ENCODE measurements around the gene MOBP.
"Not testable (repeated sequence)": the region's sequence is repeated elsewhere in the genome, so short reads cannot be mapped to it uniquely, and the experiment has no call there.

MOBP gene, protein sequence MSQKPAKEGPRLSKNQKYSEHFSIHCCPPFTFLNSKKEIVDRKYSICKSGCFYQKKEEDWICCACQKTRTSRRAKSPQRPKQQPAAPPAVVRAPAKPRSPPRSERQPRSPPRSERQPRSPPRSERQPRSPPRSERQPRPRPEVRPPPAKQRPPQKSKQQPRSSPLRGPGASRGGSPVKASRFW

DNA sequence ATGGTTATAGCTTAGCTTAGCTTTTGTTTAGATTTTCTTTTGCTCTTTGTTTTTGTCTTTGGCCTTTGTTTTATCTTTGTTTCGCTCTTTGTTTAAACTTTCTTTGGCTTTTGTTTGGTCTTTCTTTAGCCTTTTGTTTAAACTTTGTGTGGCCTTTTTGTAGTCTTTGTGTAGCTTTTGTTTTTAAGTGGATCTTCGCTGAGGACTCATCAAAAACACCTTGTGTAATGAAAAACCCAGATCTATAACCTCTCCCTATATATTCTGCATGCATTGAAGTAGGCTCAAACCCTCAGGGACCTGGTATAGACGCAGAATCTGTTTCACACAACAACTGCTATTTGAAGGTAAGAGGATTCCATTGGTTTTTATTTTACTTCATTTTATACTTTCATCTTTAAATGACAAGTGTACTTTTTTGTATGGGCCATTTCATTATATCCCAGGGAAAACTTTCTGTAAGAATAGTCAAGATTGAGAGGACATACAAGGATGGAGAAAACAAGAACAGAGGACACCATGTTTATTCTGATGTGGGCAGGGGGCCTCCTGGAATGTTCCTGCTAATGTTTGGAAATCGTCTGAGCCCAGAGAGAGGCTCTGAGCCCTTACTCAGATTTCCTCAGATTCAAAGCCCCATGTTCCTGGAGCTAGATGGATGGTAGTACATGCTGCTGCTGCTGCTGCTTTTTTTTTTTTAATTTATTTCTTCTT lies at the start of gene MOBP:
Gene MOBP, plus strand, starts transcription at position 287 of the 714 bp plus-strand sequence. CDS start 34,390 bp downstream, outside the sequence.
- no peak for DNase-seq

DNA sequence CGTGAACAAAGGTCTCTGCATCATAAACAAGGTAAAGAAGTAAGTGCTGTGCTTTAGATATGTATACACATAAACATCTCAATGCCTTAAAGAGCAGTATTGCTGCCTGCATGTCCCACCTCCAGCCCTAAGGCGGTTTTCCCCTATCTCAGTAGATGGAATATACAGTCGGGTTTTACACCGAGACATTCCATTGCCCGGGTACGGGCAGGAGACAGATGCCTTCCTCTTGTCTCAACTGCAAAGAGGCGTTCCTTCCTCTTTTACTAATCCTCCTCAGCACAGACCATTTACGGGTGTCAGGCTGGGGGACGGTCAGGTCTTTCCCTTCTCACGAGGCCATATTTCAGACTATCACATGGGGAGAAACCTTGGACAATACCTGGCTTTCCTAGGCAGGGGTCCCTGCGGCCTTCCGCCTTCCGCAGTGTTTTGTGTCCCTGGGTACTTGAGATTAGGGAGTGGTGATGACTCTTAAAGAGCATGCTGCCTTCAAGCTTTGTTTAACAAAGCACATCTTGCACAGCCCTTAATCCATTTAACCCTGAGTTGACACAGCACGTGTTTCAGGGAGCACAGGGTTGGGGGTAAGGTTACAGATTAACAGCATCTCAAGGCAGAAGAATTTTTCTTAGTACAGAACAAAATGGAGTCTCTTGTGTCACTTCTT lies 48.8 kb upstream of the MOBP start:
- not testable (repeated sequence) for DNase-seq

DNA sequence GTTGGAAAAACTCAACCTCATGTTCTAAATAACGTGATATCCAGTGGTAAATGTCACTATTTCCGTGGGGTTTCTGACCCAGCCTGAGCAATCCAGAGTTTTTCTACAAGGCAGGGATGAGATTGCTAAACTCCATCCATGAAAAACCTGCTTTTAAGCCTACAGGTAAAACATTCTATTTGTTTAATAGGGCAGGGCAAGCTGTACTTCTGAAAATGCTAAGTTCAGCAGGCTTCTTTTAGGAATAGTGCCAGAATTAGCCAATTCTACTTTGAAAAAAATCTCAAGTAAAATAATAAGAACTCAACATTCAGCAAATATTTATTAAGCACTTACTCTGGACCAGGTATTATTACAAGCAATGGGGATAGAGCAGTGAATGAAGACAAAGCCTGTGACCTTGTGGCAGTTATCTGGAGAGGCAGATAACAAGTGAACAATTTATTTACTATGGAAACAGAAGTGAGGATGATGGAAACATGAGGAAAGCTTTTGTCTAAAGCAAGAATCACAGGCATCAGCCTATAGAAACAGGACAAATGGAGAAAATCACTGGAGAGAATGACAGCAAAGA lies 47.7 kb upstream of the MOBP start:
- no peak for DNase-seq

DNA sequence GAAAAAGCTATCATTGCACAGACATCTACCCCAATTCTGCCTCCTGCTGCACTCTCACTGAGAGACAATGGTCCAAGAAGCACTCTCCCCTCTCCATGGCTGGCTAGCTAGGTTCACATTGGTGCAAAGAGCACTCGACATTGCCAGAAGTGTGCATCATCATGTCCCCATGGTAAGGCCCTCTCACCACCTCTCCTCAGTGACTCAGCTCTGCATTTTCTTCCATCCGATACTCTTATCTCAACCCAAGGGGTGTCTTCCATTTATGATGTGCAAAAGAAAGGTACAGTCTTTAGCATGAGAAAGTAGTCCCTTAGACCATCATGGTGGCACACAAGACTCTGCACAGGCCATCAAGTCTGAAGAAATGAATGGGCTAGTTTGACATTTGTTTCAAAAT lies 46.9 kb upstream of the MOBP start:
- no peak for DNase-seq

DNA sequence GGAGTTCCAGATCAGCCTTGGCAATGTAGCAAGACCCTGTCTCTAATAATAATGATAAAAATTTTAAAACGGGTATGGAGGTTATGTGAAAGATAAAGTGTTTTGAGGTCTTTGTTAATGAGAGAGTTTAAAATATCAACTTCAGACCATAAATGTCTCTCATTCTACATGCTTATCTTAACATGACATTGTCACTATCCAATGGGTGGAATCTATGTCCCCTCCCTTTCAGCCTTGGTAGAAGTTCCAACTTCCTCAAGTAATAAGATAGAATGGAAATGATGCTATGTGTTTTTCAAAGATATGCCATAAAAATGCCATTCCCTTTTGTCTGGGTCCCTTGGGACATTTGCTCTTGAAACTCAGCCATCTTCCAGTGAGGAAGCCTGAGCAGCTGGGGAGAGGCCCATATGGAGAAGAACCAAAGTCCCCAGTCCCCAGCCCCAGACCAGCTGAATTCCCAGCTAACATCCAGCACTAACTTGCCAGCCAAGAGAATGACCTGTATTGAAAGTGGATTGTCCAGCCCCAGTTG lies 44.0 kb upstream of the MOBP start:
- no peak for DNase-seq

DNA sequence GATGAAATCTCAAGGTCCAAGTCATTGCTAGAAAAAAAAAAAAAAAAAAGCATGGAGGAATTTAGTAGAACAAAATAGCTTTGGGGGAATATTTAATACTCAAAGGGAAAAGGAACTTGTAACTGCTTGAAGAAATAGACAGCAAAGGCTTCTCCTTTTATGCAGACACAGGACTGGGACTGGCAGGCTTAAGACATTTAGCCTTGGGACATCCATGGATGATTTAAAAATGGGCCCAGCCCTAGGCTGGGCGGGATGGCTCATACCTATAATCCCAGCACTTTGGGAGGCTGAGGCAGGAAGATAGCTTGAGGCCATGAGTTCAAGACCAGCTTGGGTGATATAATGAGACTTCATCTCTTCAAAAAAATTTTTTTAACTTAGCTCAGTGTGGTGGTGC lies 41.2 kb upstream of the MOBP start:
- DNase-seq, result no peak

DNA sequence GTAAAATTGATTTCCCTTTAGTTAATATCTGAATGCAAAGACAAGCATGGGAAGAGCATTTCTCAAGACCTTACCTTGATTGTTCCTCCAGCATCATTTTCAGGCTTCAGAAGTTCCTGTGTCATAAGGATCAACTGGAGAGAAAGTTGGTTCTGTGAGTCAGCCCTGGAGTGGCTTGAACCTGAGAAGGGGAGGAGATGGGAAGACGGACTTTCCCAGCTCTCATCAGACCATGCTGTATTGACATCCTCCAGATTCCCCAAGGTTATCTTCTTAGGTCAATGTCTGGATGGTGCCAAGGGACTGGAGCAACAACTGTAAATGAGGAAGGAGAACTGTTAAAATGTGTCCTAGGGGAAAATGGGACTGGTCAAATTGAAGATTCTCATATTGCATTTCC lies 40.0 kb upstream of the MOBP start:
- DNase-seq, result no peak

DNA sequence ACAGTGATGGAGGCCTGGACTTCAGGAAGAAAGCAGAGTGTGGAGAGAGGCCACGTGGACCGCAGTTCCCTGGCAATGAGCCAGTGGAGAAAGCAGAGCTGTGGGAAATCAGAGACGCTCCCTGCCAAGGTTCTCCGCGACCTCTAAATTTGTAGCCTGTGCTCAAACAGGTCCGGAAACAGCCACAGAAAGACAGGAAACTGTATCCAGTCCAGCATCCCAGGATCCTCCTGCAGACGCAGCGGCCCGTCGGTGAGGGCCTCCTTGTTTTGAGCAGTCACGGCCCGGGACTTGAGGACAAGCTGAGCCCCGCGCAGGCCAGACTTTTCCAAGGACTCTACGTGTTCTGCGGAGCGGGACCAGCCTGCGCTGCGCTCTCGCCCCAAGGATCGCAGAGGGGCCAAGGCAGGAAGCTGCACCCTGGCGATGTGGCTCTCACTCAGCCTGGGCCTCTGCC lies 38.7 kb upstream of the MOBP start:
- no peak for DNase-seq

DNA sequence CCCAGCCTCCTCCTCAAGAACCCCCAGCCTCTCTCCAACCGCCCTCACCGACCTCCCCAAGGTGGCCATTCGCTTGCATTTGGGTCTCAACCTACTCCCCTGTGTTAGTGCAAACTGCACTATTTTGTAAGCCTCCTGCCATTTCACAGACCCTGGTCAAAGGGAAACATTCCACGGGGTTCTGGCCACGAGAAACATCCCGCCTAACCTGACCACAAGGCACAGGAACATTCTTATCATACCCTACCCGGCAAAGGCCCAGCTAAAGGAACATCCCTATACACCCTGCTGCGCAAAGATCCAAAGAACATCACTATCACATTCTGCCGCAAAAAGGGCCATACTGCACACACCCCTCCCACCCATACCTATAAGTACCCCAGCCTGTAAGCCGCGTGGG lies 38.0 kb upstream of the MOBP start:
- no peak for DNase-seq

DNA sequence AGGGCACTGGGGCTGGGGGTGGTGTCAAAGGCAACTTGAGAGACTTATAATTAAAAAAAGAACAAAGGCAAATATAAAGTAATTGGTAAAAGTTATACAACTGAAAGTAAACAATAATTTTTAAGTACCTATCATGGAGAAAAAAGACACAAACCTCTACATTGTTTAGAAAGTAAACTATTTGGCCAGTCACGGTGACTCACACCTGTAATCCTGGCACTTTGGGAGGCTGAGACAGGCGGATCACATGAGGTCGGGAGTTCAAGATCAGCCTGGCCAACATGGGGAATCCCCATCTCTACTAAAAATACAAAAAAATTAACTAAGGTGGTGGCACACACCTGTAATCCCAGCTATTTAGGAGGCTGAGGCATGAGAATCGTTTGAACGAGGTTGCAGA lies 35.1 kb upstream of the MOBP start:
- no peak for DNase-seq

DNA sequence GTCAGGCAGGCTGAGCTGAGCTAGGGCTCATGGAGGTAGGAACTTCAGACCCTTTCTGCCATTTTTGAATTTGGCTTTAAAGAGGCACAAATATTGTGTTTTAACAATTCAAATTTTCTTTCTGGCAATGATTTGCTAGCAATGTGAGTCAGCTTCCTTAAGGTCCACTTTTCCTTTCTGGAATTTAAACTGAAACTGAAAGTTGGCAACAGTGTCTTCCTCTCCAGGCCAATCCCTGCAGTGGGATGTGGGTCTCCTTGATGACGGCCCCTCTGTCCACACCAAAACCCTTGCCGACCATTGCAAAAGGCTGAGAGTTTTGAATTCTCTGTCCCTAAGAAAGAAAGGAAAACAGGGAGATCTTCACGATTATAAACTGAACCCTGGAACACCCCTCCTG lies 33.8 kb upstream of the MOBP start:
- no peak for DNase-seq

DNA sequence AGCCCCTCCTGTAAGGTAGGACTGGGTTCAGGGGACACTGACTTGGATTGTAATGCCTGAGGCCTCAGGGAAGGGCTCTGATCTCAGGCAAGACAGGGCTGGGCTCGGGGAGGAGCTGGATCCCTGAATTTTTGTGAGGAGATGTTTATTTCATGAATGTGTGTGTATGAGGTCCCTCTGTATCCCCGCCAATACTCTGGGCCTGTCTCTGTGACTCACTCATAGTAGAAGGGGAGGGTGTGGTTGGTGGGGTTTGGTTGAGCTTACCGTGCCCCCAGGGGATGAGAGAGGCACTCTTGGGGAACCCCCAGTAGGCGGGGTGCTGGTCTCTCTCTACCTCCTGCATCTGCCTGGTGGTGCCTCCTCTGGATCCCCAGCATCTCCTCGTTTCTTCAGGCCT lies 32.9 kb upstream of the MOBP start:
- DNase-seq, result no peak

DNA sequence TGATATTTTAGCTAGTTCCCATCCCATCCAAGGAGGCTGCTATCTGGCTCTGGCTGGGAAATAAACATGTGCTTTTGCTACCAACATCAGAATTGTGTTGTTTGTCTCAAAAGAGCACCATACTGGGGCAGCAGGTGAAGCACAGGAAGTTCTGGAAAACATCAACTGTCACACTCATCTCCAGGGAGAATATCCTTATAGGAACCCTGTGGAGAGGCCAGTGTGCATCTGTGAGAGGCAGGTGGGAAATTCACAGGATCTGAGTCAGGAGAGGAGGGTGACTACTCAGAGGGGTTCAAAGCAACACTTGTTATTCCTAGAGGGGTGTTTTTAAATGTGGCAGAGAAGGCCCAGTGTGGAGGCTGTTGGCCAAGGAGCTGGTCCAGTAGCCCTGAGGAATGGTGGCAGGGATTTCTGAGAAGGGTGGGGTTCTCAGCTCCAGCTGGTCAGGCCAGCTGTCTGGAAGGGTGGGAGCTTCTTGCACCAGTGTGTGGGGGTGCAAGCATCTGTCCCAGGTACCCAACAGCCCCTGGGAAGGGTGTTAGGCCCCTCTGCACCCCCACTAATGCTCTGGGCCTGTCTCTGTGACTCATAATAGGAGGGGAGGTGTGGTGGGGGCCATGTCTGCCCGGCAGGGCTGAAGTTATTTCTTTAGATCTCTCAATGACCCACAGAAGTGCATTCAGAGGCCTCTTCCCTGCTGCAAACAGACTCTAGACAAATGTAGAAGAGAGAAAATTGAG lies 32.3 kb upstream of the MOBP start:
- no peak for DNase-seq

DNA sequence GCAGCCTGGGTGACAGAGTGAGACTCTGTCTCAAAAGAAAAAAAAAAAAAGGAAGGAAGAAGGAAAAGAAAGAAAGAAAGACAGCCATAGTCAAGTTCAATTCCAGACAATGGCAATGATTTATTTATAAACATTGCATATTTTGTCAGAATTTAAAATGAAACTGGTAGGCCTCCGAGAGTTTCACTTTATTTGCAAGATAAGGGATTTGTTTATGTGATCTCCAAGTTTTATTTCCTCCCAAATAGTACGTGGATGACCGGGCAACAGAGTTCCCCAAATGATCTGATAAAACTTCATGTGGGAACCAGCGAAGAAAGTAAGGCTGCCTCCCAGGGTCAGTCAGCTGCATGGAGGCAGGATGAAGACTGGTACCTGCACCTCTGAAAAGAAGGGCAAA lies 28.6 kb upstream of the MOBP start:
- DNase-seq, result no peak

DNA sequence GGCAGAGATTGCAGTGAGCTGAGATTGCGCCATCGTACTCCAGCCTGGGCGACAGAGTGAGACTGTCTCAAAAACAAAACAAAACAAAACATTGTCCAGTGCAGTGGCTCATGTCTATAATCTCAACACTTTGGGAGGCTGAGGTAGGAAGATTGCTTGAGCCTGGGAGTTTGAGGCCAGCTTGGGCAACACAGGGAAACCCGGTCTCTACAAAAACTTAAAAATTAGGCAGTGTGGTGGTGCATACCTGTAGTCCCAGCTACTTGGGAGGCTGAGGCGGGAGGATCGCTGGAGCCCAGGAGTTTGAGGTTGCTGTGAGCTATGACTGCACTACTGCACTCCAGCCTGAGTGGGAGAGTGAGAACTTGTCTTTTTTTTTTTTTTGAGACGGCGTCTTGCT lies 27.2 kb upstream of the MOBP start:
- no peak for DNase-seq

DNA sequence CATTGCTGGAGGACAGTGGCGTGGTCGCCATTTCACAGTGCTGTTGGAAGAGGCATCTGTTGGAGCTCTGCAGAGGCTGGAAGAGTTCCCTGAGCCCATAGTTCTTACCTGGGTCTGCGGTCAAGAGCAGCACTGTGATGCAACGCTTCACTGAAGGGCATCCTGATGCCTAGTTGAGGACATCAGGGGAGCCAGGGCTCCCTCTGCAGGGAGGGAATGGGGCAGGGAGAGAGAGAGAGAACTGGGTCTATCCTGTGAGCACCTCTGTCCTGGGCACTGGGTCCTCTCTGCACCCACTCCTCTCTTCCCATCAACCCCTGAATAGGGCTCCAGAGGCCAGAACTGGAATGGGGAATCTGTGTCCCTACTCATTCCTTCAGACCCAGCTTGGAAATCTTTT lies 23.9 kb upstream of the MOBP start:
- DNase-seq, result no peak

DNA sequence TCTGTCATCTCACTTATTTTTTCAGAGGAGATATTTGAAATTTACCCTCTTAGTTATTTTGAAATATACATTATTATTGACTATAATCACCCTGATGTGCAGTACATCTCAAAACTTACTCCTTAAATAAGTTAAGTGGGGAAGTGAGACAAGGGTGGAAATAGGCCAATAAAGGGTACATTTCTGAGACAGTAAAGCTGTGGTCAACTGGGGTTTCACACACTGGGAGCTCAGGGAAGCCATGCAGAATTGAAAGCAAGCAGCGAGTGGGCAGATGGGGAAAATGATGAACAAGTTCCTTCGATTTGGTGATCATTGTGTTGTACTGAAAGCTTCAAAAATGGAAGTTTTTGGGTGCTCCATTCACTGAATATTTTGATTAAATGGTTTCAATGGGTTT lies 21.6 kb upstream of the MOBP start:
- no peak for DNase-seq

DNA sequence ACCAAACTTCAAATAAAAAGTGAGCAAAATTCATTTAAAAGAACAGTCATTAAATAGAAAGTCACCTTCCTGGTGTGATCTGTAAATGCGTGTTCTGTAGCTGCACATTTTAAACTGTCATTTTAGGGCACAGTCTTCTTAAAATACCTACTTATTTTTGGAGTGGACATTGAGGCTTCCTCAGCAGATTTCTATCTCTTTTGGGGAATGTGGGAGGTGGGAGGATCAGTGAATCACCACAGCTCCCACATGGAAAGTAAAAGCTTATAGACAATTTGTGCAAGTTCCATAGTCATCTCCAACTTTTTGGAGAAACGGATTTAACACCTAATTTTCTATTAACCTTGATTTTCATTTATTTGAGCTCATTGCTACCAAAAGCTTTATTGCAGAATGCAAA lies 21.0 kb upstream of the MOBP start:
- no peak for DNase-seq

DNA sequence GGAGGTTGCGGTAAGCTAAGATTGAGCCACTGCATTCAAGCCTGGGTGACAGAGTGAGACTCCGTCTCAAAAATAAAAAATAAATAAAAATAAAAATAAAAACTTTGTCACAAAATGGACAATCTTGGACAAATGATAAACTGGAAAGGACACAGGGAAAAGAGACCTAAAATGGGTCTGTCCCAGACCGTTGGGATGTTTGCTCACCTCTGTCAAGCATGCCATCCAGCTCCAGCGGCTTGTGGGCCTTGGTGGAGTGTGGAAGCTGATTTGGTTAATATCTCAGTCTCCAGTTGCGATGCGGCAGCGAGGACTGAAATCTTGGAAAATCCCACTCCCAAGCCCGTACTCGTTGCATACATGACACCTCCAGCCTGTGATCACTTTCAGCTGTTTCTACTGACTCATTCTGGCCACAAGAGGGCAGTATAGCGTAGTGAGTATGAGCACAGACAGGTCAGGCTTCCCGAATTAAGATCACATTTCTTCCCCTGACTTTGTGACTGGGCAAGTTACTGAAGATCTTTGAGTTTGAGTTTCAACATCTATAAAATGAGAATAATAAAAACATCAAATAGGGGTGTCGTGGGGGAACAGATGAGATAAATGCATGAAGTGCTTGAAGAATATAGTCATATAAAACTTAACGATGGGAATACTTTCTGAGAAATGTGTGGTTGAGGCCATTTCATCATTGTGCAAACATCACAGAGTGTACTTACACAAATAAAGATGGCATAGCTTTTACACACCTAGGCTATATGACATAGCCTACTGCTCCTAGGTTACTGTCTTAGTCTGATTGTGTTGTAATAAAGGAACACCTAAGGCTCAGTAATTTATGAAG lies 19.6 kb upstream of the MOBP start:
- peak; percentile 66 for DNase-seq

DNA sequence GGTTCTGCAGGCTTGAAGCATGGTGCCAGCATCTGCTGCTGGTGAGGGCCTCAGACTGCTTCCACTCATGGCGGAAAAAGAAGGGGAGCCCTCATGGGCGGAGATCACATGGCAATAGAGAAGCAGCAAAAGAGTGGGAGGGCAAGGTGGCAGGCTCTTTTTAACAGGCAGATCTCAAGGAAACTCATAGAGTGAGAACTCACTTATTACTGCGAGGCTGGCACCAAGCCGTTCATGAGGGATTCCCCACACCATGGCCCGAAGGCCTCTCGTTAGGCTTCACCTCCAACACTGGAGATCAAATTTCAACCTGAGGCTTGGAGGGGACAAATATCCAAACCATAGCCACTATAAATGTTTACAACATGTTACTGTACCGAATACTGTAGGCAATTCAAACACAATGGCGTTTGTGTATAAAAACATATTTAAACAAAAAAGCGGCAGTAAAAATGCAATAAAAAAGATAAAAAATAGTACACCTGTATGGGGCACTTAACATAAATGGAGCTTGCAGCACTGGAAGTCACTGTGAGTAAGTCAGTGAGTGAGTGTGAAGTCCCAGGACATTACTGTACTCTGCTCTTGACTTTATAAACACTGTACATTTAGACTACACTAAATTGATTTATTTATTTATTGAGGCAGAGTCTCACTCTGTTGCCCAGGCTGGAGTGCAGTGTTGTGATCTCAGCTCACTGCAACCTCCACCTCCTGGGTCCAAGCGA lies 18.8 kb upstream of the MOBP start:
- DNase-seq, result no peak

DNA sequence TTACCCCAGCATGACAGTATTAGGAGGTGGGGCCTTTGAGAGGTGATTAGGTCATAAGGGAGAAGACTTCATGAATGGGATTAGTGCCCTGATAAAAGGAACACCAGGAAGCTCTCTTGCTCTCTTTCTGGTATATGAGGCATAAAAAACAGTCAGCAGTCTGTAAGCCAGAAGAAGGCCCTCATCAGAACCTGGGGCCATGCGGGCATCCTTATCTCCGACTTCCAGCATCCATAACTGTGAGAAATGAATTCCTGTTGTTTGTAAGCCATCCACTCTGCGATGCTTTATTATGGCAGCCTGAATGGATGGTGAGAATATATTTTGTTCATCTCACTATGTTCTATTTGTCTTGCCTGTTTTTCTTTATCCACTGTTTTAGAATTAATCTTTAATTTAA lies 17.7 kb upstream of the MOBP start:
- no peak for DNase-seq

All from CD4-positive, alpha-beta T cell treated with Interleukin-6 for 4 hours (primary cell).